ENCODE data around the gene N4BP2L2. TPM values are rescaled to one million over a fixed set of nuclear protein-coding genes. Genes with fewer than 3 reads are reported as not detected.

The N4BP2L2 gene
- total and polyA plus RNA-seq, 2 of the 4 experiments (the other 2 are of a cell fraction) = 28.7 to 34.6 TPM

- Histone ChIP-seq H3K79me1 (ENCODE audit: low read depth in 1 of 2, low read length in 2 of 2) (no peaks in the 10 kb centered on the region), H4K91ac (ENCODE audit: insufficient read depth, low read depth, low read length) (no peak overlapping the region), H3K18ac (ENCODE audit: low read depth, low read length) (no peak overlapping the region; the same call in 1 of the 2 replicates), H2AK9ac (replicated peaks; ENCODE audit: low read depth, low read length, poor library complexity) (no peak overlapping the region), H3K27me3 (ENCODE audit: control insufficient read depth, insufficient read depth, low read length) (no peaks in the 10 kb centered on the region), H3K36me3 (ENCODE audit: control insufficient read depth, insufficient read depth, low read length) (peaks cover 5% of the 10 kb centered on the region; the same call in 1 of the 2 replicates), H4K5ac (ENCODE audit: low read depth, low read length) (no peak overlapping the region), H2BK120ac (ENCODE audit: low read depth, low read length) (no peak overlapping the region), H3K56ac (ENCODE audit: extremely low read depth, insufficient read depth, low read length) (no peak overlapping the region), H3K9me3 (ENCODE audit: control insufficient read depth, insufficient read depth, low read length) (no peaks in the 10 kb centered on the region), H4K8ac (ENCODE audit: low read depth in 2 of 2, low read length in 2 of 2) (no peak overlapping the region), H3K14ac (replicated peaks; ENCODE audit: low read depth, low read length) (peak overlapping the region; percentile 57; the same call in 1 of the 2 replicates), H2BK20ac (ENCODE audit: low read depth, low read length) (no peak overlapping the region), H3K4ac (ENCODE audit: low read depth, low read length) (no peak overlapping the region), H2BK5ac (ENCODE audit: low read depth, low read length, poor library complexity, severe bottlenecking) (no peak overlapping the region), H3K9me1 (ENCODE audit: insufficient read depth, low read length) (no peaks in the 10 kb centered on the region; the same call in 1 of the 2 replicates), H4K20me1 (ENCODE audit: insufficient read depth, low read length) (no peaks in the 10 kb centered on the region), H3K9ac (ENCODE audit: low read depth, low read length) (no peak overlapping the region), H2AFZ (replicated peaks; ENCODE audit: low read length, poor library complexity) (no peak overlapping the region), H3K4me1 (ENCODE audit: control insufficient read depth, insufficient read depth, low read length) (peaks cover 3% of the 10 kb centered on the region; the same call in 1 of the 2 replicates), H3K4me3 (ENCODE audit: insufficient read depth, low read depth, low read length) (no peak overlapping the region), H3K27ac (ENCODE audit: insufficient read depth, low read length) (no peak overlapping the region), H3K23ac (ENCODE audit: low read depth, low read length) (no peak overlapping the region; the same call in 1 of the 2 replicates), H2AK5ac (ENCODE audit: low read depth, low read length) (no peak overlapping the region), H3K4me2 (ENCODE audit: low read depth, low read length) (no peak overlapping the region), H2BK15ac (ENCODE audit: low read depth, low read length) (no peak overlapping the region)
- ATAC-seq (ENCODE audit: low read depth) (no peak), DNase-seq (no peak)
- WGBS, 2 experiments (ENCODE audit: extremely low coverage in 2 of 2, insufficient read length in 1 of 2) = 100% methylated on average over 2 of the region's 3 CpGs; no CpG with 5 or more reads in 1 of the 2 experiments
- TF ChIP-seq MXI1 (IDR thresholded peaks at IDR 0.05; ENCODE audit: borderline replicate concordance, low read depth, low read length) (no peak), CEBPB (IDR thresholded peaks at IDR 0.05; ENCODE audit: low read depth, low read length) (no peak), MAFK (IDR thresholded peaks at IDR 0.05; ENCODE audit: low read depth, low read length) (no peak), RFX5 (IDR thresholded peaks at IDR 0.05; ENCODE audit: low read depth, low read length) (no peak), POLR2A (IDR thresholded peaks at IDR 0.05; ENCODE audit: low read depth, low read length) (no peak), RAD21 (IDR thresholded peaks at IDR 0.05; ENCODE audit: low read length) (no peak), NFE2L2 (IDR thresholded peaks at IDR 0.05; ENCODE audit: low read depth, low read length) (no peak), FOS (IDR thresholded peaks at IDR 0.05; ENCODE audit: low read depth, low read length) (no peak), MAZ (IDR thresholded peaks at IDR 0.05; ENCODE audit: borderline replicate concordance, low read depth, low read length) (no peak), ELK1 (IDR thresholded peaks at IDR 0.05; ENCODE audit: borderline replicate concordance, low read depth, low read length) (no peak), BHLHE40 (IDR thresholded peaks at IDR 0.05; ENCODE audit: low read depth, low read length) (no peak), RCOR1 (IDR thresholded peaks at IDR 0.05; ENCODE audit: insufficient replicate concordance, low read length) (no peak), CHD1 (IDR thresholded peaks at IDR 0.05; ENCODE audit: low read depth, low read length) (no peak), CTCF (conservative IDR thresholded peaks at IDR 0.05; ENCODE audit: low read depth, low read length) (no peak), USF2 (IDR thresholded peaks at IDR 0.05; ENCODE audit: low read depth, low read length) (no peak)
- intact Hi-C loops (cut with micrococcal nuclease) (no loop called here), in situ Hi-C loops (cut with MboI; ENCODE audit: low sequenced_read_pairs) (no loop called here), dilution Hi-C loops (cut with HindIII; ENCODE audit: low sequenced_read_pairs, unreplicated experiment) (no loop called here)
- no TSS peak for BruUV-seq (replicated peaks)
- POLR2A ChIA-PET (ENCODE audit: unreplicated experiment) = no interaction called here
- CTCF ChIA-PET = interaction anchor here (0.6 kb wide), 1 partner anchor 95 kb away, joined by 6 read pairs; no protein-coding TSS in a partner anchor
These were observed 105.7 kb downstream of the N4BP2L2 start for GRCh38 chr13:32432856-32433255.

Data from IMR-90 (cell line).